ENCODE data around the gene MRPL21. TPM values are rescaled to one million over a fixed set of nuclear protein-coding genes. Genes with fewer than 3 reads are reported as not detected.

The MRPL21 gene
- polyA plus RNA-seq, 1 experiment, result 46.8 TPM

DNA sequence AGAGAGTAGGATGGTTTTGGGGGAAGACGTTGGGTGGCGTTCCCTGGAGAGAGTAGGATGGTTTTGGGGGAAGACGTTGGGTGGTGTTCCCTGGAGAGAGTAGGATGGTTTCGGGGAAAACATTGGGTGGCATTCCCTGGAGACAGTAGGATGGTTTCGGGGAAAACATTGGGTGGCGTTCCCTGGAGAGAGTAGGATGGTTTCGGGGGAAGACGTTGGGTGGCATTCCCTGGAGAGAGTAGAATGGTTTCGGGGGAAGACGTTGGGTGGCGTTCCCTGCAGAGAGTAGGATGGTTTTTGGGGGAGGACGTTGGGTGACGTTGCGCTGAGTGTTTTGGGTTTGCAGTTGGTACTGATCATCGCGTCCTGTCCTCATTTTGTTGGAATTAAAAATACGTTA lies 28.3 kb upstream of the MRPL21 start:
- CTCF ChIA-PET, result no interaction called here
- Histone ChIP-seq H3K27ac (ENCODE audit: low read depth, low read length) (no peak overlapping the region), H3K4me3 (ENCODE audit: low read depth, low read length) (no peak overlapping the region), H3K27me3 (ENCODE audit: control insufficient read depth, insufficient read depth, low read length) (no peaks in the 10 kb centered on the region), H3K9me3 (ENCODE audit: control insufficient read depth, insufficient read depth, low read length) (no peaks in the 10 kb centered on the region)
- POLR2A ChIA-PET, result no interaction called here
- no peak for DNase-seq (ENCODE audit: low read depth, low spot score)
- TF ChIP-seq, protein P1, sequence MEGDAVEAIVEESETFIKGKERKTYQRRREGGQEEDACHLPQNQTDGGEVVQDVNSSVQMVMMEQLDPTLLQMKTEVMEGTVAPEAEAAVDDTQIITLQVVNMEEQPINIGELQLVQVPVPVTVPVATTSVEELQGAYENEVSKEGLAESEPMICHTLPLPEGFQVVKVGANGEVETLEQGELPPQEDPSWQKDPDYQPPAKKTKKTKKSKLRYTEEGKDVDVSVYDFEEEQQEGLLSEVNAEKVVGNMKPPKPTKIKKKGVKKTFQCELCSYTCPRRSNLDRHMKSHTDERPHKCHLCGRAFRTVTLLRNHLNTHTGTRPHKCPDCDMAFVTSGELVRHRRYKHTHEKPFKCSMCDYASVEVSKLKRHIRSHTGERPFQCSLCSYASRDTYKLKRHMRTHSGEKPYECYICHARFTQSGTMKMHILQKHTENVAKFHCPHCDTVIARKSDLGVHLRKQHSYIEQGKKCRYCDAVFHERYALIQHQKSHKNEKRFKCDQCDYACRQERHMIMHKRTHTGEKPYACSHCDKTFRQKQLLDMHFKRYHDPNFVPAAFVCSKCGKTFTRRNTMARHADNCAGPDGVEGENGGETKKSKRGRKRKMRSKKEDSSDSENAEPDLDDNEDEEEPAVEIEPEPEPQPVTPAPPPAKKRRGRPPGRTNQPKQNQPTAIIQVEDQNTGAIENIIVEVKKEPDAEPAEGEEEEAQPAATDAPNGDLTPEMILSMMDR (IDR thresholded peaks at IDR 0.05; ENCODE audit: low read depth, low read length), result no peak

DNA sequence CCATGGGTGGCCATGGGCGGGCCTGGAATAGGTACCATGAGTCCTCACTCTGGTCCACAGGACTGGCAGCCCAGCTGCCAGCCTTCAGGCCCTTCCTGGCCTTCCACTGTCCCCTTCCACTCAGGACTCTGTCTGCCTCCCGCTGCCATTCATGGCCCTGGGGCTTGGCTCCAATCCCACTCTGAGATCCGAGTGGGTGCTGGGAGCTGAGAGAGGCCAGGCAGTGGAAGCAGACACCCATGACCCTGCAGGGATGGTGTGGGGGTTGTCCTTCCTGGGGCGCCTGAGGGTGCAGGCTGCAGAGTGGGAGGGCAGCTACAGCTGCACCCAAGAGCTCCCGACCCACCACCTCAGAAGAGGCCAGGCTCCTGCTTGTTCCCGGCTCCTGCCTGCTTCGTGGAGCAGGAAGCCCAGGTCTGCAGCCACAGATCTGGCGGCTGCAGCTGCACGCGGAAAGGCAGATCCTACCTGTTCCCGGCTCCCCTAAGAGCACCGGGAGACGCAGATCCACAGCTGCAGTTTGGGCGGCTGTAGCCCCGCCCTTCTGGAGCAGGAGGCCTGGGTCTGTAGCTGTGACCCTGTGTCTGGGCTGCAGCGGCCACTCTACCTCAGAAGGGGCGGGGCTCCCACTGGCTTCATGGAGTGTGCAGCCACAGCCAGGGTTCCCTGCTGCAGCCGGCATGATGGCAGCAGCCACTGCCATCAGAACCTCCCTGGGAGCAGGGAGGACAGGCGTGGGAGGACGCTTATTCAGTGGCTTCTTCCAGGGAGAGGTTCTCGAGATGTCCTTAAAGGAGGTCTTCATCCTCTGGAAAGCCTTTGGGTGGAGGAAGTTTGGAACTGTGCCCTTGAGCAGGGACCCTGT lies 27.6 kb upstream of the MRPL21 start:
- ChIA-PET POLR2A (no interaction called here), CTCF (no interaction called here)
- Histone ChIP-seq H3K27ac (ENCODE audit: low read depth, low read length) (no peak overlapping the region), H3K4me3 (ENCODE audit: low read depth, low read length) (no peak overlapping the region), H3K9me3 (ENCODE audit: control insufficient read depth, insufficient read depth, low read length) (peaks cover 2% of the 10 kb centered on the region), H3K27me3 (ENCODE audit: control insufficient read depth, insufficient read depth, low read length) (no peaks in the 10 kb centered on the region)
- DNase-seq (ENCODE audit: low read depth, low spot score), result no peak
- TF ChIP-seq, protein P1 (IDR thresholded peaks at IDR 0.05; ENCODE audit: low read depth, low read length), result no peak

DNA sequence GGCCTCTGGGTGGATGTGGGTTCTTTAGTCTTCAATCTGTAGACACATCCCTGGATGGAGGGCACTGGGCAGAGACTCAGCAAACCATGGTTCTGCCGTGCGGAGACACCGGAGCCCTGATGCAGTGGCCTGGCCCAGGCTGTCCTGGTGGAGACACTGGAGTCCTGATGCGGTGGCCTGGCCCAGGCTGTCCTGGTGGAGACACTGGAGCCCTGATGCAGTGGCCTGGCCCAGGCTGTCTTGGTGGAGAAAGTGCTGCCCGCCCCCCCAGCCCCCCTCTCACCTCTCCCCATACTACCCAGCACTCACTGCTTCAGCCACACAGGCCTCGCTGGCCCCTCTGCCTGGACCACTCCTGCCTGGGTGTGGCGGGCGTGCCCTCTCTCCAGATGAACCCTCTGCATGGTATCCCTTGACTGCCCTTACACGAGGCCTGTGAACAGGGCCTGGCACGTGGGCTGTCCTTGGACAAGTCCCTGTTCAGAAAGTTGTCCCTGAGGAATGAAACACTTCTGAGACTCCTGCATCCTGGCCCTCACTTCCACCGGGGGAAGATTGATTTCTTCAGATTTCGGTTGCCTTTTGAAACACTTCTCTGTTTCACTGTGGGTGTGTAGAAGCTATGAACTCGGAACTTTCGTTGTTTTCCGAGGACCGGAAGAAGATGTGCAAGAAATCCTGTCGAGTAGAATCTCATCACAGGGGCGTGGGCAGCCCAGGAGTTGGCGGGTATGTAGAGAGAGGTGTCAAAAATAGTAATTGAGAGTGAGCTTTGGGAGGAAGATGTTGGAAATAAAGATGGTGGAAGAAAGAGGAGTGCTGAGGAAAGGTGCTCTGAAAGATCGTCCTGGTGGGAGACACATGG lies 26.3 kb upstream of the MRPL21 start:
- Histone ChIP-seq H3K27ac (ENCODE audit: low read depth, low read length) (no peak overlapping the region), H3K27me3 (ENCODE audit: control insufficient read depth, insufficient read depth, low read length) (no peaks in the 10 kb centered on the region), H3K4me3 (ENCODE audit: low read depth, low read length) (no peak overlapping the region), H3K9me3 (ENCODE audit: control insufficient read depth, insufficient read depth, low read length) (peaks cover 9% of the 10 kb centered on the region)
- ChIA-PET CTCF (no interaction called here), POLR2A (no interaction called here)
- TF ChIP-seq, protein P1 (IDR thresholded peaks at IDR 0.05; ENCODE audit: low read depth, low read length), result no peak
- no peak for DNase-seq (ENCODE audit: low read depth, low spot score)

GRCh38 chr11:68929135-68929534 lies 25.5 kb upstream of the MRPL21 start:
- H3K27me3 ChIP-seq (ENCODE audit: control insufficient read depth, insufficient read depth, low read length), result no peaks in the 10 kb centered on the region
- CTCF ChIA-PET, result no interaction called here
- POLR2A ChIA-PET, result no interaction called here
- no peak overlapping the region for H3K27ac ChIP-seq (ENCODE audit: low read depth, low read length)
- peaks cover 17% of the 10 kb centered on the region for H3K9me3 ChIP-seq (ENCODE audit: control insufficient read depth, insufficient read depth, low read length)
- no peak overlapping the region for H3K4me3 ChIP-seq (ENCODE audit: low read depth, low read length)
- TF ChIP-seq, protein P1 (IDR thresholded peaks at IDR 0.05; ENCODE audit: low read depth, low read length), result no peak
- no peak for DNase-seq (ENCODE audit: low read depth, low spot score)

Measured in AG04450 (cell line).